D721Med (cell line): ENCODE measurements around the gene RGS9.
A peak's percentile ranks its signal among the peaks of the same experiment; 100 is the strongest.

Experiments used
- DNase-seq: peaks from one replicate; pipeline ENCODE4 v3.0.0; 2011; ENCODE audit warnings: low spot score; ENCODE audit not compliant: insufficient read length
- FAIRE-seq: peaks from 2 replicates; lab custom pipeline; 2011; peaks lifted over from hg19 to GRCh38; lab: Jason Lieb, UNC
- CTCF ChIP-seq: IDR thresholded peaks from 2 replicates; pipeline ENCODE4 v1.5.1; 2012; ENCODE audit warnings: mild to moderate bottlenecking, control low read depth; ENCODE audit not compliant: insufficient read depth; ENCODE audit errors: missing control alignments

RGS9 gene

GRCh38 chr17:65117384-65118035 is 19.7 kb upstream of the RGS9 start:
- FAIRE-seq, result no peak
- TF ChIP-seq CTCF, result no peak

GRCh38 chr17:65121368-65121767 is 15.8 kb upstream of the RGS9 start:
- no peak for DNase-seq
- no peak for FAIRE-seq
- no peak for TF ChIP-seq CTCF

More at GRCh38 chr17:65117384-65118035, 19.7 kb upstream of the RGS9 start:
- no peak for DNase-seq

- FAIRE-seq, result no peak
- TF ChIP-seq CTCF, result no peak
- DNase-seq, result no peak
Measured at GRCh38 chr17:65121916-65122806, 15.0 kb upstream of the RGS9 start.

- FAIRE-seq (no peak), DNase-seq (peak; percentile 71)
- no peak for TF ChIP-seq CTCF
Measured at GRCh38 chr17:65122836-65123756, 14.1 kb upstream of the RGS9 start.

- no peak for TF ChIP-seq CTCF
- no peak for DNase-seq
- no peak for FAIRE-seq
Measured at GRCh38 chr17:65123757-65124675, 13.2 kb upstream of the RGS9 start.

- TF ChIP-seq CTCF, result no peak
- DNase-seq (no peak), FAIRE-seq (no peak)
Measured at GRCh38 chr17:65130832-65131231, 6.3 kb upstream of the RGS9 start.
